HFFc6 (cell line): ENCODE data around the gene NAV3. TPM values are rescaled to one million over a fixed set of nuclear protein-coding genes. Genes with fewer than 3 reads are reported as not detected.

Experiments
- DNase-seq: peaks from one replicate; pipeline ENCODE4 v3.0.0-alpha.2; 2018
- H3K27ac Mint-ChIP-seq: 2 replicates; pipeline ENCODE4 v1.8.0; 2020; ENCODE audit warnings: mild to moderate bottlenecking, mixed read lengths
- H3K27me3 Mint-ChIP-seq: 2 replicates; pipeline ENCODE4 v1.8.0; 2021; ENCODE audit warnings: mild to moderate bottlenecking, moderate library complexity, mixed read lengths; ENCODE audit not compliant: insufficient read depth
- H3K36me3 Mint-ChIP-seq: 2 replicates; pipeline ENCODE4 v1.8.0; 2021; ENCODE audit warnings: low read depth, mixed read lengths
- H3K4me1 Mint-ChIP-seq: 2 replicates; pipeline ENCODE4 v1.8.0; 2020; ENCODE audit warnings: low read depth, mixed read lengths
- H3K4me3 Mint-ChIP-seq: 2 replicates; pipeline ENCODE4 v1.8.0; 2020; ENCODE audit warnings: mild to moderate bottlenecking, moderate library complexity, mixed read lengths
- H3K9me3 Mint-ChIP-seq: 2 replicates; pipeline ENCODE4 v1.8.0; 2020; ENCODE audit warnings: mild to moderate bottlenecking, mixed read lengths
- total RNA-seq, 6 experiments: library from RNA; stranded (reverse); fragmentation: NEBNext Ultra II Directional; extraction: Animal tissue kit (Norgen Biotek cat#: 25700); gene quantifications; 2 replicates in 1 of 6; 3 replicates in 5 of 6; pipeline ENCODE4 v1.2.3, GENCODE V29; 2021
- TF ChIP-seq, protein P1 (sequence below): fragments of 200-600 bp; sonication (generic); IDR thresholded peaks from 2 replicates; pipeline ENCODE4 v1.5.0; 2021; ENCODE audit warnings: antibody characterized with exemption, mild to moderate bottlenecking

The NAV3 gene
- total RNA-seq, 6 experiments from 2014 or later = 86.7 to 142 (median 107) TPM

DNA sequence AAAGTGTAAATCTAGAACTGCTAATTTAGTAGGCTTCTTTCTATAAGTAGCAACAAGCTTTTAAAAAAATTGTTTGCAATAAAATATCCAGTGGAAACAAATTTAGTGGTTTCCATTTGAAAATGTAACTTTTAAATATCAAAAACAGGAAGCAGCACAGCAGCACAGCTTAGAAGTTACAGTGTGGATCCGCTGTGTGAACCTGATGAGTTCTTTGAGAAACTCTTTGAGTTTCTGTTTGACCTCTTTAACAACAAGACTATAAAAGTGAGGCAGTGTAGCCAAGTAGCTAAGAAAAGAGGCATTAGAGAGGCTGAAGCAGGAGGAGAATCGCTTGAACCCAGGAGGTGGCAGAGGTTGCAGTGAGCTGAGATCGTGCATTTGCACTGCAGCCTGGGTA lies 178.3 kb downstream of the NAV3 start:
- Mint-ChIP-seq H3K4me3 (no peak overlapping the region), H3K4me1 (peaks cover 39% of the 10 kb centered on the region), H3K36me3 (peaks cover 55% of the 10 kb centered on the region), H3K27ac (no peak overlapping the region), H3K27me3 (peaks cover 10% of the 10 kb centered on the region; the same call in 1 of the 2 replicates), H3K9me3 (no peaks in the 10 kb centered on the region)
- TF ChIP-seq, protein P1, sequence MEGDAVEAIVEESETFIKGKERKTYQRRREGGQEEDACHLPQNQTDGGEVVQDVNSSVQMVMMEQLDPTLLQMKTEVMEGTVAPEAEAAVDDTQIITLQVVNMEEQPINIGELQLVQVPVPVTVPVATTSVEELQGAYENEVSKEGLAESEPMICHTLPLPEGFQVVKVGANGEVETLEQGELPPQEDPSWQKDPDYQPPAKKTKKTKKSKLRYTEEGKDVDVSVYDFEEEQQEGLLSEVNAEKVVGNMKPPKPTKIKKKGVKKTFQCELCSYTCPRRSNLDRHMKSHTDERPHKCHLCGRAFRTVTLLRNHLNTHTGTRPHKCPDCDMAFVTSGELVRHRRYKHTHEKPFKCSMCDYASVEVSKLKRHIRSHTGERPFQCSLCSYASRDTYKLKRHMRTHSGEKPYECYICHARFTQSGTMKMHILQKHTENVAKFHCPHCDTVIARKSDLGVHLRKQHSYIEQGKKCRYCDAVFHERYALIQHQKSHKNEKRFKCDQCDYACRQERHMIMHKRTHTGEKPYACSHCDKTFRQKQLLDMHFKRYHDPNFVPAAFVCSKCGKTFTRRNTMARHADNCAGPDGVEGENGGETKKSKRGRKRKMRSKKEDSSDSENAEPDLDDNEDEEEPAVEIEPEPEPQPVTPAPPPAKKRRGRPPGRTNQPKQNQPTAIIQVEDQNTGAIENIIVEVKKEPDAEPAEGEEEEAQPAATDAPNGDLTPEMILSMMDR = no peak
- no peak for DNase-seq

DNA sequence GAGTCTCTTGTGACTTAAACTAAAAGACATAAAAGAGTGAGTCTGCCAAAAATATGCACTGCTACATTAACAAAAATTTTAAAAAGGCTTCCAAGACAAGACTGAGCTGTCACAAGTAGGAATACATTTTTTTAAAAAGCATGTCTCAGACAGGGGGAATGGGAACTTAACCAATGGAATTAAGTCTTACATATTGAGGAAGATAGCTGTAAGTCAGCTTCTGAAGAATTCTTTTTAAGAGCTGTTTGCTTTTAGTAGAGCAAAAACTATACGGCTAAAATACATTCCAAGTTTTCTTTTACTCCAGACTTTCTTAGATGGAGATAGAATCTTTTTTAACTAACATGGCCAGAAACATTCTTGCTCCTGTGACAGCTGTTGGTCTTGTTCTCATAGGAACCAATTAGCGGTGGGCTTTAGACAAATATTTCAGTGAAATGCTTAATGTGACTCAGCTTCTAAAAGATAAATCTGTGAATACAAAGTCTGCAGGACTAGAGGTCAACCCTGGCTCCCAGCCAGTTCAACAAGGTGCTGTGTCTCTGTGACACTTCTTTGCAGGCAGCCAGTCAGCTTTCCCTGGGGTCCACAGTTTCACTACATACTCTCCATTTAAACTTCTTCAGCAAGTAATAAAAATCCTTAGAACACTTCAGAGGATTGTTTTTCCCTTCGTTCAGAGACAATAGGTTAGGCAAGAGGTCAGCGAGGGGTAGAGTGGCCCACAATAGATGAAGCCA lies 187.6 kb downstream of the NAV3 start:
- TF ChIP-seq, protein P1 = no peak
- H3K36me3 Mint-ChIP-seq = peaks cover 55% of the 10 kb centered on the region
- H3K27me3 Mint-ChIP-seq = peaks cover 3% of the 10 kb centered on the region
- no peak overlapping the region for H3K4me3 Mint-ChIP-seq
- H3K27ac Mint-ChIP-seq = peak overlapping the region; percentile 48
- H3K9me3 Mint-ChIP-seq = no peaks in the 10 kb centered on the region
- H3K4me1 Mint-ChIP-seq = peaks cover 45% of the 10 kb centered on the region
- DNase-seq = no peak

DNA sequence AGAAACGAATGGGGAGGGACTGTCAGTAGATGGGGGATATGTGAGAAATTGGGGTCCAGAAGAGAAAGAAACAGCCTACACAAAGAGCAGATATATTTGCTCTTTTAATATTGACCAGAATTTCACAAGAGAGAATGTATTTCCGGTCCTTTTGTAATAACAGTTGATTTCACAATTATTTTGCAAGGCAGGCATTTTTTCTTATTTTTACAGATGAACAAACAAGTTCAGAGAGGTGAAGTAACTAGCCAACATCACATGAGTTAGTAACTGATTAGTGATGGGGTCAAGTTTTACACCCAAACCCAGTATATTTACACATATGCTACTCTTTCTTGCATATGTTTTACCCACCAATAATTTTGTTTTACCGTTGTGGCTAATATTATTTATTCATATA lies 188.2 kb downstream of the NAV3 start:
- Mint-ChIP-seq H3K4me1 (peaks cover 39% of the 10 kb centered on the region), H3K36me3 (peaks cover 54% of the 10 kb centered on the region), H3K4me3 (no peak overlapping the region), H3K27ac (no peak overlapping the region), H3K27me3 (peaks cover 4% of the 10 kb centered on the region), H3K9me3 (no peaks in the 10 kb centered on the region)
- no peak for DNase-seq
- TF ChIP-seq, protein P1 = no peak

DNA sequence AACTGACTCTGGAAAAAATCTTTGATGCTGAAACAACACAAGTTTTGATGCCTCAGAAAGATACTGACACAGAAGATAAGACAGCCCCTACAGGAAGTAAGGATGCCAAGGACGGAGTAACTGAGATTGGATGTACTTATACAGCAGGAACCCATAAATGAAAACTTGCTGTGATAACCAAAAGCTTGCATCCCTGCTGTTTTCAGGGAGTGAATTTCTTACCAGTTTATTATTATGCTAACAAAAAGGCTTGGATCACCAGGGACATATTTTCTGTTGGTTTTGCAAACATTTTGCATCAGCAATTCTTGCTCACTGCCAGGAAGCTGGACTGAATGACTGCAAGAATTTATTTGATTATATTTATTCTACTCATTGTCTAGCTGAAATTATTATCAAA lies 197.7 kb downstream of the NAV3 start:
- peak overlapping the region; percentile 54 for H3K27ac Mint-ChIP-seq
- no peak overlapping the region for H3K4me3 Mint-ChIP-seq
- peaks cover 80% of the 10 kb centered on the region for H3K36me3 Mint-ChIP-seq
- H3K27me3 Mint-ChIP-seq = peaks cover 5% of the 10 kb centered on the region; the same call in 1 of the 2 replicates
- no peaks in the 10 kb centered on the region for H3K9me3 Mint-ChIP-seq
- DNase-seq = no peak
- TF ChIP-seq, protein P1 = no peak
- peaks cover 2% of the 10 kb centered on the region for H3K4me1 Mint-ChIP-seq

DNA sequence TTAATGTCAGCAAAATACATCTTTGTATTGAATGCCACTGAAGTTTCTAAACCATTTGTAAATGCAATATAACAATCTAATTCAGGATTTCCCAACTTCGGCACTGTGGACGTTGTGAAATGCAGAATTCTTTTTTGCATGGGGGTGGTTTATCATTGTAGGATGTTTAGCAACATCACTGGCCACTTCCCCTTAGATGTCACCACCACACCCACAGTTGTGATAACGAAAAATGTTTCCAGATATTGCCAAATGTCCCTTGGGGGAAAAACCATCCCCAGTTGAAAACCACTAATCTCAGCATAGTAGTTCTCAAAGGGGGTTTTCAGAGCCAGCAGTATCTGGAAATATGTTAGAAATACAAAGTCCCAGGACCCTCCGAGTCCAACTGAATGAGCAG lies 203.3 kb downstream of the NAV3 start:
- H3K4me1 Mint-ChIP-seq = peaks cover 29% of the 10 kb centered on the region
- H3K36me3 Mint-ChIP-seq = peaks cover 60% of the 10 kb centered on the region
- no peaks in the 10 kb centered on the region for H3K9me3 Mint-ChIP-seq
- H3K4me3 Mint-ChIP-seq = no peak overlapping the region
- H3K27me3 Mint-ChIP-seq = peaks cover 2% of the 10 kb centered on the region; the same call in 1 of the 2 replicates
- TF ChIP-seq, protein P1 = no peak
- no peak for DNase-seq
- H3K27ac Mint-ChIP-seq = 0 out of 2 replicates have a peak overlapping the region, but pooled peaks have one; percentile 46
